Neutrophil (primary cell): Measurements from ENCODE around the gene HSF2BP.
"Not testable (repeated sequence)": the region's sequence is repeated elsewhere in the genome, so short reads cannot be mapped to it uniquely, and the experiment has no call there.

ENCODE experiments used
- H3K27ac ChIP-seq: fragments of 200-600 bp; sonication (generic); 2 replicates; pipeline ENCODE4 v1.5.1; 2016; ENCODE audit warnings: mild to moderate bottlenecking, moderate library complexity
- H3K27me3 ChIP-seq: fragments of 200-600 bp; sonication (generic); 2 replicates; pipeline ENCODE4 v1.6.0; 2016; ENCODE audit warnings: mild to moderate bottlenecking
- H3K36me3 ChIP-seq: fragments of 200-600 bp; sonication (generic); 2 replicates; pipeline ENCODE4 v1.5.1; 2017
- H3K4me1 ChIP-seq, 2 experiments: fragments of 200-600 bp in 1 of 2; sonication (generic) in 1 of 2; 1 replicate in 1 of 2; 2 replicates in 1 of 2; pipeline versions ENCODE4 v1.5.1 to v1.6.1; 2013 to 2016; ENCODE audit warnings: low read depth in 1 of 2, low read length in 1 of 2, mild to moderate bottlenecking in 1 of 2, moderate library complexity in 1 of 2; ENCODE audit not compliant: control insufficient read depth in 1 of 2, insufficient read depth in 1 of 2
- H3K4me3 ChIP-seq, 2 experiments: fragments of 200-600 bp in 1 of 2; sonication (generic) in 1 of 2; 1 replicate in 1 of 2; 2 replicates in 1 of 2; pipeline ENCODE4 v1.5.1; 2013 to 2016; ENCODE audit warnings: low read depth in 1 of 2, low read length in 1 of 2, mild to moderate bottlenecking in 1 of 2, moderate library complexity in 1 of 2
- H3K9me3 ChIP-seq: fragments of 200-600 bp; sonication (generic); 2 replicates; pipeline ENCODE4 v1.5.1; 2016
- TF ChIP-seq, protein P1 (sequence below): fragments of 200-600 bp; sonication (generic); IDR thresholded peaks from 2 replicates; pipeline ENCODE4 v1.5.1; 2016; ENCODE audit warnings: antibody characterized with exemption

The HSF2BP gene

DNA sequence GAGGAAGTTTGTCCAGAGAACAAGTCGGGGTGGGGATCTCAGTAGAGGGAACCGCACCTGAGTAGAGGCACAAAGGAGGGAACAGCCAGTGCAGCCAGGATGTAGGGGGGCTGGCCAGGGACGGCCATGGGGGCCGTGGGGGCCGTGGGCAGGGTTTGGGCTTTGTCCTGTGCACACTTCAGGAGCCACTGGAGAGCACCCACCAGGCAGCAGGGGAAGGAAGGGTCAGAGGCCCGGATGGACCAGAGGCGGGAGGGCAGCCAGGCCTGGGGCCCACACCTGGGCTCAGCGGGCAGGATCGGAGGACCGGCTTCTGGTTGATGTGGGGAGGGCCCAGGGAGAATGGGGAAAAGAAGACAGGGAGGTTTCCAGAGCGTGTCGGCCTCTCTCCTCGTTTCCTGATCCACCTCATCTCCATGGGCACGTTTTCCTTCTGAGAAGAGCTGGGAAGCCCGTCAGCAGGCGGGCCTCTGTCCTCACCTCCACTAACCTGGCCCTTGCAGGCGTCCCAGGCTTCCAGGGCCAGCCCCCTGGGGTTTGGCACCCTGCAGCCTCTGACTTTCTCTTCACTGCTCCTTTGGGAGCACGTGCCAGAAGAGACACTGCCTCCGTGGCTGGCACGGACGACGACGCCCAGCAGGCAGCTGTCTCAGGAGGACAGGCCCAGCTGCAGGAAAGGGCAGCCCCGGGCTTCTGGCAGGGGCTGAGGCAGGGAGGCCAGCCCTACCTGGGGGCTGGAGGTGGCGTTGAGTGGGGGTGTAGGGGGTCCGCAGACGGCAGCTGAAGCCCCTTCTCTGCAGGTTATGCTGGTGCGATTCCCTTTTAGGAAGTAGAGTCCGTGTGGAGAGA is 42.9 kb upstream of the HSF2BP start:
- Histone ChIP-seq H3K27me3 (peaks cover 4% of the 10 kb centered on the region), H3K4me3 (peak overlapping the region; percentile 24 to 32), H3K27ac (no peak overlapping the region), H3K9me3 (no peaks in the 10 kb centered on the region), H3K36me3 (no peaks in the 10 kb centered on the region), H3K4me1 (peaks cover 11 to 13% of the 10 kb centered on the region in 2 experiments)
- TF ChIP-seq, protein P1, sequence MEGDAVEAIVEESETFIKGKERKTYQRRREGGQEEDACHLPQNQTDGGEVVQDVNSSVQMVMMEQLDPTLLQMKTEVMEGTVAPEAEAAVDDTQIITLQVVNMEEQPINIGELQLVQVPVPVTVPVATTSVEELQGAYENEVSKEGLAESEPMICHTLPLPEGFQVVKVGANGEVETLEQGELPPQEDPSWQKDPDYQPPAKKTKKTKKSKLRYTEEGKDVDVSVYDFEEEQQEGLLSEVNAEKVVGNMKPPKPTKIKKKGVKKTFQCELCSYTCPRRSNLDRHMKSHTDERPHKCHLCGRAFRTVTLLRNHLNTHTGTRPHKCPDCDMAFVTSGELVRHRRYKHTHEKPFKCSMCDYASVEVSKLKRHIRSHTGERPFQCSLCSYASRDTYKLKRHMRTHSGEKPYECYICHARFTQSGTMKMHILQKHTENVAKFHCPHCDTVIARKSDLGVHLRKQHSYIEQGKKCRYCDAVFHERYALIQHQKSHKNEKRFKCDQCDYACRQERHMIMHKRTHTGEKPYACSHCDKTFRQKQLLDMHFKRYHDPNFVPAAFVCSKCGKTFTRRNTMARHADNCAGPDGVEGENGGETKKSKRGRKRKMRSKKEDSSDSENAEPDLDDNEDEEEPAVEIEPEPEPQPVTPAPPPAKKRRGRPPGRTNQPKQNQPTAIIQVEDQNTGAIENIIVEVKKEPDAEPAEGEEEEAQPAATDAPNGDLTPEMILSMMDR, result no peak

DNA sequence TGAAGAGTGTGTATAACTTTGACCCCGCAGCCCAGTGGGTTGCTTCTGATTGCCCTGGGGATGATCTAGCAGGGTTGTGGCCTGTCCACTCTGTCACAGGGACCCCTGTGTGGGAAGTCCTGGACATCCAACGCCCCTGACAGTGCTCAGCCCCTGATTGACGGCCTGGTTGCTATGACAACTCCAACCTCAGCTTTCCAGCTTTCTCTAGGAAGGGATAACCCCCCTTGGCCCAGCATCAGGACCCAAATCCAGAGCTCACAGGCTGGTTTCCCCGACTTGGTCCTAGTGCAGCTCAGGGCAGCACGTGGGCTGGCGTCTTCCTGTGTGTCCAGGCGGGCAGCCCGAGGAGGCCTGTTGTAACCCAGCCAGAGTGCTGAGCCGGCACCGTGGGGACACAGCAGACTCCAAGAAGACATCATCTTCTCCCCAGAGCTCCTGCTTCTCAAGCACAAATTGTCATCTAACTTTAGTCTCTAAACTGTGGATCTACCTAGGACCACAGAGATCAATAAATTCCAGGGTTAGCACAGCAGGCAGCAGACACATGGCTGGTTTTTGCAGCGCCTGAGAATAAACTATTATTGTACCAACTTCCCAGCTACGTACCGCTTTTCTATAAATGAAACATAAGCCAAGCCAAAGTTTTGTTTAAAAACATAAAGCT is 40.8 kb upstream of the HSF2BP start:
- H3K4me1 ChIP-seq, result peaks cover 11 to 13% of the 10 kb centered on the region in 2 experiments
- TF ChIP-seq, protein P1, result no peak
- H3K36me3 ChIP-seq, result peaks cover 4% of the 10 kb centered on the region
- H3K27me3 ChIP-seq, result peaks cover 4% of the 10 kb centered on the region
- no peak overlapping the region for H3K27ac ChIP-seq
- H3K4me3 ChIP-seq, result no peak overlapping the region
- H3K9me3 ChIP-seq, result no peaks in the 10 kb centered on the region

DNA sequence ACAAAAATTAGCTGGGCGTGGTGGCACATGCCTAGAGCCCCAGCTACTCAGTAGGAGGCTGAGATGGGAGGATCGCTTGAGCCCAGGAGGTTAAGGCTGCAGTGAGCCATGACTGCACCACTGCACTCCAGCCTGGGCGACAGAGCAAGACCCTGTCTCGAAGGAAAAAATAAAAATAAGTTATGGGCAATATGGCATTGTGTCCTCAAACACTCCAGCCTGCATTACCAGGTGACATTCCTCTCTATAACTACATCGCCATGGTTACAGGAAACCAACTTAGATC is 40.1 kb upstream of the HSF2BP start:
- not testable (repeated sequence) for H3K27ac ChIP-seq, H3K36me3 ChIP-seq, H3K27me3 ChIP-seq, H3K4me3 ChIP-seq, H3K9me3 ChIP-seq
- H3K4me1 ChIP-seq, result peaks cover 11 to 13% of the 10 kb centered on the region in 2 experiments

DNA sequence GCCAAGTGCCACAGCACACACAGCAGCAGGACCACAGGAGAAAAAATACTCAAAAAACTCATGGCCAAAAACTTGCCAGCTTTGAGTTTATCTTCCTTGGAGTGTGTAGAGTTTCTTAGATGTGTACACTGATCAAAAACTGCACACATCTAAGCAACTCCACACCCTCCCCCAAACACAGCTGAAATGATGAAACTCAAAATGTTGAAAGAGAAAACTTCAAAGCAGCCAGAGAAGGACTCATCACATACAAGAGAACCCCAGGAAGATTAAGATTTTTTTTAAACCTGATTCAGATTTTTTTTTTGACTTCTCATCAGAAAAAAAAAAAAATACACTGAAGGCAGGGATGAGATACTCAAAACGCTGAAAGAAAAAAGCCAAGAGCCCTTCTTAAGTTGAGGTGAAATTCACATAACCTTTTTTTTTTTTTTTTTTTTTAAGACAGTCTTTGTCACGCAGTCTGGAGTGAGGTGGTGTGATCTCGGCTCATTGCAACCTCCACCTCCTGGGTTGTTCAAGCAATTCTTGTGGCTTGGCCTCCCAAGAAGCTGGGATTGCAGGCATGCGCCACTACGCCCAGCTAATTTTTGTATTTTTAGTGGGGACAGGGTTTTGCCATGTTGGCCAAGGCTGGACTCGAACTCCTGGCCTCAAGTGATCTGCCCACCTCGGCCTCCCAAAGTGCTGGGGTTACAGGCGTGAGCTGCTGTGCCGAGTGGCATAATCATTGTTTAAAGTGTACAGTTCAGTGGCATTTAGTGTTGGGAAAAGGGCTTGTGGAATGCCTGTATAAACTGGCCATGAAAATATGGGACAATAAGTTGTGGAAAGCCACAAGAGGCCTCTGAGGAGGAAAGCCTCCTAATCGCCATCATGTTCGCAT is 38.7 kb upstream of the HSF2BP start:
- Histone ChIP-seq H3K27ac (no peak overlapping the region), H3K4me3 (no peak overlapping the region), H3K27me3 (peaks cover 4% of the 10 kb centered on the region), H3K36me3 (peaks cover 7% of the 10 kb centered on the region), H3K4me1 (peaks cover 9% of the 10 kb centered on the region in 2 experiments), H3K9me3 (no peaks in the 10 kb centered on the region)
- TF ChIP-seq, protein P1, result no peak

DNA sequence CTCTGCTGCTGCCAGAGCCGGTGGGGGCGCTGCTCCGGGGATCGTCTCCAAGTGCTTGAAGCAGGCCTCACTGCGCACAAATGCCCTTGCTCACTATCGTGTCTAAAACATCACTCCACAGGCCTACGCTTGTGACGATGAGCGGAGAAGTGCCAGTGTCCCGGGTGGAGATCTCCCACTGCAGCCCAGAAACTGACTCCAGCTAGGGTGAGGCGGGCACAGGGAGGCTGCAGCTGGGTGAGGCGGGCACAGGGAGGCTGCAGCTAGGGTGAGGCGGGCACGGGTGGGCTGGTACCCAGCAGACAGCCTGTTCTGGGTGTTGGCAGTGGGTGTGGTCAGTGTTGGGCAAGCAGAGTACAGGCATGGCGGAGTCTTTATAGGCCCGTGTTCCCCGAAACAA is 36.9 kb upstream of the HSF2BP start:
- Histone ChIP-seq H3K36me3 (peaks cover 16% of the 10 kb centered on the region), H3K27me3 (no peaks in the 10 kb centered on the region), H3K9me3 (no peaks in the 10 kb centered on the region), H3K27ac (no peak overlapping the region), H3K4me3 (no peak overlapping the region), H3K4me1 (no peaks in the 10 kb centered on the region)
- TF ChIP-seq, protein P1, result no peak
